GM18526 (cell line): ENCODE data around the gene CFAP46.

Experiments used
- POLR2A ChIP-seq: IDR thresholded peaks from 3 replicates; pipeline ENCODE4 v1.6.1; 2011; ENCODE audit not compliant: insufficient read length; ENCODE audit errors: extremely low read depth

The CFAP46 gene

DNA sequence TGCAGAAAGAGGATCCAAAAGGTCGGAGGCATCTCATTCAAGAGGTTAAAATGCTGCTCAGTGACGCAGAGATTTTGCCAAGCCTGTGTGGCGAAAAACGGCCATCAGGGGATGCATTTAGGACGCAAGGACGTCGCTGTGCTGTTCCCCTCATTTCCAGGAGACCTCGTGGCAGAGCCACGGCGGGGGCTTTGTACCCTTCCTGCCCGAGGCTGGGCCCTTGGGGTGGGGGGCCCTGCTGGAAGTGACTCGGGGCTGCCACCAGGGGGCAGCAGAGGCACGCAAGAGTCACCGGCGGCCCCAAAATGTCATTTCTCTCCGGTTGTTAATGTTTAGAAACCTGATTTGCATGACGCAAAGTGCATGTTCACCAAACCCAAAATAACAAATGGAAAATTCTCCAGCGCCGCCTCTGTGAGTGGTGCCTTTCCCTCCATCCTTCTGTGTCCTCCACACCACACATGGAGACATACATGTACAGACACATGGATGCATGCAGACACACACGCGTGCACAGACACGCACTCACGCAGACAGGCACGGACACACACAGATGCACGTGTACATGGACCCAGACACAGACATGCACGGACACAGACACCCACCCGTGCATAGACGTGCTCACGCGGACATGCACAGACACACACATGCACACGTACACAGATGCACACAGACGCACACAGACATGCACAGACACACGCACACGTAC is 105.4 kb downstream of the CFAP46 start:
- no peak for TF ChIP-seq POLR2A

DNA sequence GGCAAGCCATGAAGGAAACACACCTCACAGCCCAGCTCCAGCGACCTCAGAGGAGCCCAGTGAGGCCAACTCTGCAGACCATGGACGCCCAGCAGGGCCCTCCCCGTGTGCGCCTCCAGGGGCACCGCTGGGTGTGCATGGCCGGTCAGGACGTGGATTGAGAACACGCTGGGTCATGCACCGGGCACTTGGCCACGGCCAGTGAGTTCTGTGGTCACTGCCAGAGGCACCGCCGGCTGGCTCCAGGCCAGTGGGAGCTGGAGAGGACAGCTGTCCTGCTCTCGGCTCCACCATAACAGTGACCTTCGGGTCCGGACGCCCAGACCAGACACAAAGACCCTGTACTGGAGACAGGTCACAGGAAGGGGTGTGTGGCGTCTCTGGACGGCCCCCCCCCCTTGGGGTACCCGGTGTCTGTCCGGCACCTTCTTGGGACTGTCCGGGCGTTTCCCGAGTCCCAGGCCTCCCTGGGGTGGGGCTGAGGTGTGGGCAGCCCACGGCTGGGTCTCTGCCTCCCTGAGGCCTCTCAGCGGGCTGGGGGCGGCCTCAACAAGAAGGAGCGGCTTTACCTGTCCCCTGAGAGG is 106.0 kb downstream of the CFAP46 start:
- no peak for TF ChIP-seq POLR2A

GRCh38 chr10:132835848-132836233 is 106.5 kb downstream of the CFAP46 start:
- TF ChIP-seq POLR2A = no peak

DNA sequence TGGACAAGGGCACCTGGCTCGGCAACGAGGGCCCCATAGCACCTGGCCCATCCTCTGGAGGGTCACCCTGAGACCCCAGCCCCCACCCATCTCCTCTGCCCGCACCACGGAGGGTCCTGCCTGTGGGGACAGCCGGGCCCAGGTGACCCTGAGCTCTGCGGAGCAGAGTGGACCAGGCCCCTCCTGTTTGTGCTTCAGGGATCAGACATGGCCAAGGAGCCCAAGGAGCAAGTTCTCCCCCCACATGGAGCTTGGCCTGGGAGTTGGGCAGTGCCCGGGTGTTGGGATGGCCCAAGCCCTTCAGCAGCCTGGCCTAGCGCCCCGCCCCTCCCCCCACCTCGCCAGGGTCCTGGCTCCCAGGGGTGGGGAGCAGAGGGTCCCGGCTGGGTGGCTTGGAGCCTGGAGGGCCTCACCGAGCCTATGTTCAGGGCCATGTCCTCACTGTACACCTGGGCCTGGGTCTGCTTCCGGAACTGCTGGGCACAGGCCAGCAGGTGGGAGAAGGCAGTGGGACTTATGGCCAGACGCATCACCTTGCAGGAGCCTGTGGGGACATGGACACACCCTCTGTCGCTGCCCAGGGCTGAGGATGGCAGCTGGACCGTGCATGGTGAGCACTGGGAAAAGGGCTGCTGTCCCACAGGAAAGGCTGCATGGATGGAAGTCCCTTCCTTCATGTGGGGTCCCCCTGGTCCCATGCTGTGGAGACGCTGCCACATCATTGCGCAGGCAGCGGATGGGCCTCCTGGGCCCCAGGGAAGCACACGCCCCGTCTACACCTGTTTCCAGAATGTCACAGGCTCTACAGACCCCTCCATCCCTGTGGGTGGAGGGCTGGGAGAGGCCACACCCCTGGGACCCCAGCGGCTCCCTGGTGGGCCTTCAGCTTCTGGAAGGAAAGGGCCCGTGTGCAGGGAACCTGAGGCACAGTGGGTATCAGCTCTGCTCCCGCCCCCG is 107.2 kb downstream of the CFAP46 start:
- TF ChIP-seq POLR2A = no peak

DNA sequence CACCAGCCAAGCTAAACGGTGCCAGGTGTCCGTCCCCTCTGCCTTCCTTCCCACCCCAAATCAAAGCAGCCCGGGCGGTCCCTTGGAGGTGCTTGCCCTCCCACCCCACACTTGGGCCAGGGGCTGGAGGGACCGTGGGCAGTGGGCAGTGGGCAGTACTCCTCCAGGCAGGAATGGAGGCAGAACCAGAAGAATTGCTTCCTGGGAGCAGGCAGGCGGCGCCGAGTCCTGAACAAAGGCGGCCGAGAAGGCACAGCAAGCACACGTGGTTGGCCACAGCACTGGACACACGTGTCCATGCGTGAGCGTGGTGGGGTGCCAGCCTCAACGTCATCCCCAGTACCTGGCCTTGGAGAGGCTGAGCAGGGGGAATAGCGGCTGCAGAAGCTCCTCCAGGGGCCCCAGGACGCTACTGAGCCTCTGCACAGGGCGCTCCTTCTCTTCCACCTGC is 108.0 kb downstream of the CFAP46 start:
- TF ChIP-seq POLR2A = no peak

DNA sequence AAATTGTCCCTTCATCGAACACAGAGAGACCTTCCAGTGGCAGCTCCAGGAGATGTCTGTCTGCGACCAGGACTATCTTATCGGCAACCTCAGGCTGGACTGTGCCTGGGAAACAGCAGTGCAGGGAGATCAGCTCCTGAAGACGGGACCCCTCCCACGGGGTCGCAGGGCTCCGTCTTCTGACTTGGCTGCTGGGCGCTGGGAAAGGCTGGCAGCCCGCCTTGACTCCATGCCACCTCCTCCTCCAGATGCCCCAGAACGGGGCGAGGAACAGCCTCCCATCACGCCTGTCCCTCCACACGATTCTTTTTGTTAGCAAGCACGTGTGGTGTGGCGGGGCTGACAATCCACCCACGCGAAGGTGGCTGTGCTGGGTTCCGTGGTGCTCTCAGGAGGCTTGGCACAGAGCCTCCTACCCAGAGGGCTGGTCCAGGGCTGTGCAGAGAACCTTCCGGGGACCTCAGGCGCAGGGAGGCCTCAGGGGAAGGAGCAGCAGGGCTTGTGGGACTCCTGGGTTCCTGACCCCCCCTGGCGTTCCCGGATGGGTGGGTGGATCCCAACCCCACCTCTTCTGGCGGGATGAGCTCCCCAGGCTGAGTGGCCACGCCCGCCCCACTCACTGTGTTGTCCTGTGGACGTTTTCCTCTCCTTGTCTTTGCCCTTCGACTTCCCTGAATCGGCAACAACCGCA is 108.8 kb downstream of the CFAP46 start:
- no peak for TF ChIP-seq POLR2A

GRCh38 chr10:132832186-132832969 is 110.0 kb downstream of the CFAP46 start:
- TF ChIP-seq POLR2A = no peak

- TF ChIP-seq POLR2A = no peak
Measured at GRCh38 chr10:132829403-132829802, 113.0 kb downstream of the CFAP46 start.

DNA sequence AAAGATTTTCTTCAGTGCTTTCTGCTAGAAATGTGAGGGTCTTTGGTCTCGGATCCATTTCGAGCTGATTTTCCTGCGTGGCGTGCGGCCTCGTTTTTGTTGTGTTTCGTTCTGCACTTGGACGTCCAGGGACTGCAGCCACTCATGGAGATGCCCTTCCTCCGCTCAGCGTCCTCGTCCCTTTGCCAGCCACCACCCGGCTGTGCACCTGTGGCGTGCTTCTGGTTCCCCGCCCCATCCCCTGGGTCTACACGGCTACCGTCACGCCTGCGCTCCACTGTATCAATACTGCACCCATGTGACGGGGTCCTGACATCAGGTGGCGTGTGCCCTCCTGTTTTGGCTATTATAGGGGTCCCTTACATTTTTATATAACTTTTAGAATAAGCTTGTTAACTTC is 113.7 kb downstream of the CFAP46 start:
- TF ChIP-seq POLR2A = no peak

GRCh38 chr10:132827861-132828539 is 114.4 kb downstream of the CFAP46 start:
- TF ChIP-seq POLR2A = no peak

- no peak for TF ChIP-seq POLR2A
Measured at GRCh38 chr10:132827423-132827789, 115.0 kb downstream of the CFAP46 start.

DNA sequence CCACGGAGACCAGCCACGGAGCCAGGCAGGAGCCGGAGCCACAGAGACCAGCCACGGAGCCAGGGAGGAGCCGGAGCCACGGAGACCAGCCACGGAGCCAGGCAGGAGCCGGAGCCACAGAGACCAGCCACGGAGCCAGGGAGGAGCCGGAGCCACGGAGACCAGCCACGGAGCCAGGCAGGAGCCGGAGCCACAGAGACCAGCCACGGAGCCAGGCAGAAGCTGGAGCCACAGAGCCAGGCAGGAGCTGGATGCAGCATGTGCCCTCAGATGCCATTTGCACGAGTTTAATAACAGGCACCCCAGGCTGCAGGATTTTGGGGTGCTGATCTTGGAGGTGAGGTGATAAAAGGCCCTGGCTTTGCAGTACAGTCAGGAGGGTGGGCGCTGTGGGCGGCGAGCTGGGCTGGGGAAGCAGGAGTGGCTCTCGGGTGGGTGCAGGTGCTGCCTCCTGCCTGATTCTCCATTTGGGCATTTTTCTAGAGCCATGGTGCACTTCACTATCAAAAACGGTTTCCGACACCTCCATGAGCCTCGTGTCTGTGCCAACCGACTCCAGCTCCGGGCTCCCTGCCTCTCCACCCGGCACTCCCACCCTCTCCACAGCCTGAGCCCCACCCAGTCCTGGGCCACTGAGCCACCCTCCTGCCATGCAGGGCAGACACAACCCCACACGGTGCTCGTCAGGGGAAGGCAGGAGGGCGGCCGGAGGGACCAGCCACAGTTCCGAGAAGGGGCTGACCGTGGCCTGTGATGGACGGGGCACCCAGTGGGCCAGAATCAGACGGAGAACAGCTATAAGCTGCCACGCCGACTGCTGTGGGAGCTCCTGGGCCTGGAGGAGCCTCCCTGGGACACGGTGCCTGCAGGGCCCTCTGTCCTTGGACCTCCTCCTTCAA is 115.6 kb downstream of the CFAP46 start:
- TF ChIP-seq POLR2A = no peak

DNA sequence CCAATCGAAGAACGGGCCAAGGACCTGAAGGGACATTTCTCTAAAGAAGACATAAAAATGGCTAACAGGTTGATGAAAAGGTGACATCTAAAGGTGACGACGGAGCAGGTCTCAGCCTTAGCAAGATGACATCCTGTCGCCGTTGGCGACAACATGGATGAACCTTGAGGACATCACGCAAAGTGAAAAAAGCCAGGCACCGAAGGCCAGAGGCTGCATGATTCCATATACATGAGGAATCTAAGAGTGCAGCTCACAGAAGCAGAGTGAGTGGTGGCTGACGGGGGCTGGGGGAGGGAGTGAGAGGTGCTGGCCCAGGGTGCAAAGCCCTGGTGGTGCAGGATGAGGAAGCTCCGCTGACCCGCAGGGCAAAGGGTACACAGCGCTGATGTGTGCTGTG is 122.3 kb downstream of the CFAP46 start:
- no peak for TF ChIP-seq POLR2A
